ENCODE data around the gene SLC22A16.
A peak's percentile ranks its signal among the peaks of the same experiment; 100 is the strongest.

SLC22A16 gene

GRCh38 chr6:110401585-110402176 lies 74.7 kb downstream of the SLC22A16 start:
- no peak for DNase-seq (ENCODE audit: low read depth)

GRCh38 chr6:110400208-110400607 lies 76.2 kb downstream of the SLC22A16 start:
- no peak for DNase-seq (ENCODE audit: low read depth)

- no peak for DNase-seq (ENCODE audit: low read depth)
Observed at GRCh38 chr6:110399219-110400071, 77.0 kb downstream of the SLC22A16 start.

- peak; percentile 20 for DNase-seq (ENCODE audit: low read depth)
Observed at GRCh38 chr6:110398778-110399177, 77.6 kb downstream of the SLC22A16 start.

- DNase-seq (ENCODE audit: low read depth): no peak
Observed at GRCh38 chr6:110395221-110395620, 81.2 kb downstream of the SLC22A16 start.

- DNase-seq (ENCODE audit: low read depth): no peak
Observed at GRCh38 chr6:110394409-110394808, 82.0 kb downstream of the SLC22A16 start.

GRCh38 chr6:110392727-110393126 lies 83.7 kb downstream of the SLC22A16 start:
- no peak for DNase-seq (ENCODE audit: low read depth)

GRCh38 chr6:110390404-110390803 lies 86.0 kb downstream of the SLC22A16 start:
- no peak for DNase-seq (ENCODE audit: low read depth)

GRCh38 chr6:110389689-110390382 lies 86.6 kb downstream of the SLC22A16 start:
- no peak for DNase-seq (ENCODE audit: low read depth)

GRCh38 chr6:110387986-110388385 lies 88.4 kb downstream of the SLC22A16 start:
- DNase-seq (ENCODE audit: low read depth): no peak

- DNase-seq (ENCODE audit: low read depth): no peak
Observed at GRCh38 chr6:110385458-110385863, 91.0 kb downstream of the SLC22A16 start.

- DNase-seq (ENCODE audit: low read depth): no peak
Observed at GRCh38 chr6:110378552-110378951, 97.9 kb downstream of the SLC22A16 start.
